ENCODE results near the gene PRMT2.
A peak's percentile ranks its signal among the peaks of the same experiment; 100 is the strongest.

PRMT2 gene

DNA sequence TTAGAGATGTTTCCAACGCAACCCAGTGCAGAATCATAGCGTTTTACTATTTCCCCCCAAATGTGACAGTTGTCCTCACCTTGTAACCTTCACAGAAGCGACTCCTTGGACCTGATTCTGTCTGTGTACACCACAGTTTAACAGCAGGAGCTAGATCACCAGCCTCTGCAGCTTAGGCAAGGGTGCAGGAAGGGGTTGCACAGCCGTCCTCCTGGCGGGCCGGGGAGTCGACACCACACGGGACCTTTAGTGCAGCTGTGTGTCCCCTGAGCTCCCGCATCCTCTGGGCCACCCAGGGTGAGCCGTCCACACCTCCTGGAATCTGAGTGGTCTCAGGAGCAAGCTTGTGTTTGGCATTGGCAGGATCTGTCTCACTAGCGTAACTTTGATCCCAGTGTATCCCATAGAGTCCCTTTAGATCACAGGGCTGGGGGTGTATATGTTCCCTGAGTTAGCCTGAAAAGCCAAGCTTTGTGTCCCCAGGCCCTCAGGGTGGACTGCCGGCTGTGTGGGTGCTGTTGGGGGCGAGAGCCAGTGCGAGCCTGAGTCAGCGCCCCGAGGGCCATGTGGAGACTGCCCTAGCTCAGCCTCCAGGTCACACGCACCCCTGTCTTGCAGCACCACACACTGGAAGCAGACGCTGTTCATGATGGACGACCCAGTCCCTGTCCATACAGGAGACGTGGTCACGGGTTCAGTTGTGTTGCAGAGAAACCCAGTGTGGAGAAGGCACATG, 27.5 kb downstream of the PRMT2 start:
- no peak for TF ChIP-seq CTCF (IDR thresholded peaks at IDR 0.05; ENCODE audit: insufficient read depth, low read length, poor library complexity, severe bottlenecking)
- Histone ChIP-seq H3K27me3 (replicated peaks; ENCODE audit: control insufficient read depth, insufficient read depth, low read length) (no peaks in the 10 kb centered on the region), H3K36me3 (ENCODE audit: control insufficient read depth, insufficient read depth, low read length) (no peaks in the 10 kb centered on the region; the same call in 1 of the 2 replicates), H3K4me3 (replicated peaks; ENCODE audit: low read depth, low read length) (no peak overlapping the region)
- DNase-seq (ENCODE audit: extremely low read depth, insufficient read length) = no peak

- H3K4me3 ChIP-seq (replicated peaks; ENCODE audit: low read depth, low read length) = no peak overlapping the region
- DNase-seq (ENCODE audit: extremely low read depth, insufficient read length) = no peak
- H3K27me3 ChIP-seq (replicated peaks; ENCODE audit: control insufficient read depth, insufficient read depth, low read length) = no peaks in the 10 kb centered on the region; the same call in 1 of the 2 replicates
- no peak for TF ChIP-seq CTCF (IDR thresholded peaks at IDR 0.05; ENCODE audit: insufficient read depth, low read length, poor library complexity, severe bottlenecking)
- no peaks in the 10 kb centered on the region; the same call in 1 of the 2 replicates for H3K36me3 ChIP-seq (ENCODE audit: control insufficient read depth, insufficient read depth, low read length)
Measured at GRCh38 chr21:46663754-46664153, 28.3 kb downstream of the PRMT2 start.

GRCh38 chr21:46664316-46664995, 29.0 kb downstream of the PRMT2 start:
- H3K27me3 ChIP-seq (replicated peaks; ENCODE audit: control insufficient read depth, insufficient read depth, low read length) = no peaks in the 10 kb centered on the region; the same call in 1 of the 2 replicates
- no peak overlapping the region for H3K4me3 ChIP-seq (replicated peaks; ENCODE audit: low read depth, low read length)
- no peaks in the 10 kb centered on the region; the same call in 1 of the 2 replicates for H3K36me3 ChIP-seq (ENCODE audit: control insufficient read depth, insufficient read depth, low read length)
- no peak for DNase-seq (ENCODE audit: extremely low read depth, insufficient read length)
- TF ChIP-seq CTCF (IDR thresholded peaks at IDR 0.05; ENCODE audit: insufficient read depth, low read length, poor library complexity, severe bottlenecking) = no peak

DNA sequence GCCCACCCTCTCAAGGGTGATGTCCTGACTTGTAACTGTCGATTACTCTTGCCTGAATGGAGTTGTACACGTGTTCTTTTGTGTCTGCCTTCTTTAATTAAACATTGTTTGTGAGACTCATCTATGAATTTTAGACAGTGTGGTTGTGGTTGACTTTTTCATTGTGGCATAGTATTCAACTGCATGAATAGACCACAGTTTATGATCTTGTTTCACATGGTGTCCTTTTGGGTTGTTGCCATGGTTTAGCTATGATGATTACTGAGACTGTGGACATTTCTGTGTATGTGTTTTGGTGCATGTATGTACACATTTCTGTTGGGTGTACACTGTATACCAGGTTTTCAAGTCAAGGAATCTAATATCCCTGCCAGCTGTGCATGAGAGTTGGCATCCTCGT, 30.1 kb downstream of the PRMT2 start:
- no peak for DNase-seq (ENCODE audit: extremely low read depth, insufficient read length)
- H3K36me3 ChIP-seq (ENCODE audit: control insufficient read depth, insufficient read depth, low read length) = no peaks in the 10 kb centered on the region; the same call in 1 of the 2 replicates
- H3K27me3 ChIP-seq (replicated peaks; ENCODE audit: control insufficient read depth, insufficient read depth, low read length) = no peaks in the 10 kb centered on the region; the same call in 1 of the 2 replicates
- no peak overlapping the region for H3K4me3 ChIP-seq (replicated peaks; ENCODE audit: low read depth, low read length)
- TF ChIP-seq CTCF (IDR thresholded peaks at IDR 0.05; ENCODE audit: insufficient read depth, low read length, poor library complexity, severe bottlenecking) = no peak

- DNase-seq (ENCODE audit: extremely low read depth, insufficient read length) = no peak
- TF ChIP-seq CTCF (IDR thresholded peaks at IDR 0.05; ENCODE audit: insufficient read depth, low read length, poor library complexity, severe bottlenecking) = no peak
- H3K36me3 ChIP-seq (ENCODE audit: control insufficient read depth, insufficient read depth, low read length) = no peaks in the 10 kb centered on the region; the same call in 1 of the 2 replicates
- no peaks in the 10 kb centered on the region; the same call in 1 of the 2 replicates for H3K27me3 ChIP-seq (replicated peaks; ENCODE audit: control insufficient read depth, insufficient read depth, low read length)
- H3K4me3 ChIP-seq (replicated peaks; ENCODE audit: low read depth, low read length) = peak overlapping the region; percentile 72
Measured at GRCh38 chr21:46666941-46667740, 31.7 kb downstream of the PRMT2 start.
